H1 (cell line): ENCODE data around the gene TGFBR2. TPM values are rescaled to one million over a fixed set of nuclear protein-coding genes. Genes with fewer than 3 reads are reported as not detected.

Source experiments
- KDM5A ChIP-seq: fragments of 200-600 bp; IDR thresholded peaks from 2 replicates; pipeline ENCODE4 v1.7.1; 2012; ENCODE audit warnings: mild to moderate bottlenecking, low read length, inconsistent platforms, mixed read lengths
- polyA plus RNA-seq, 7 experiments: library from polyadenylated mRNA; depleted of rRNA in 3 of 7; stranded (reverse) in 5 of 7; unstranded in 2 of 7; fragments of >200 nt in 5 of 7; fragments of 200-250 nt in 2 of 7; gene quantifications; 1 replicate in 5 of 7; 2 replicates in 1 of 7; 4 replicates in 1 of 7; pipeline versions ENCODE4 v1.2.1 to v1.2.3, GENCODE V29; 2011 to 2013; ENCODE audit warnings: missing spikeins in 2 of 7, mixed read lengths in 2 of 7
- total RNA-seq: library from RNA; stranded (reverse); fragmentation: NEBNext Ultra II Directional; extraction: Animal tissue kit (Norgen Biotek cat#: 25700); gene quantifications from 2 replicates; pipeline ENCODE4 v1.2.1, GENCODE V29; 2021
- TF ChIP-seq, protein P1 (sequence below): IDR thresholded peaks from 2 replicates; pipeline ENCODE4 v1.6.1; 2012; ENCODE audit warnings: low read length, inconsistent platforms

TGFBR2 gene
- total and polyA plus RNA-seq, 2 of the 8 experiments (the other 6 are each of a cell fraction or from before 2014, with no cell fraction given): 4.2 to 7.4 TPM

DNA sequence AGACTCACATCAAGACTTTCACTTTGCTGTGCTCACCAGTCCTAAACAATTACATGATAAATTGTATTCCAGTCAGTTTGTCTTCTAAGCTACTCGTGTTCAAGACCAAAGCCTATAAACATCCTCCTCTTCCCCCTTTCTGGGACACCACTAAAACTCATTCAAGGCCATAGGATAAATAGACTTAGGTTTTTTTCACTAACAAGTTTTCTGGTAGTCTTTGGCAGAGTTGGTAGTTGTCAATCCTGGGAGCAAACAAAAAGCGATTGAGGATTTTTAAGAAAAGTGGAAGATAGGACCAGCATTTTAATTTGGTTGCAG is 114.9 kb downstream of the TGFBR2 start (continued):
- no peak for TF ChIP-seq KDM5A
- TF ChIP-seq, protein P1, sequence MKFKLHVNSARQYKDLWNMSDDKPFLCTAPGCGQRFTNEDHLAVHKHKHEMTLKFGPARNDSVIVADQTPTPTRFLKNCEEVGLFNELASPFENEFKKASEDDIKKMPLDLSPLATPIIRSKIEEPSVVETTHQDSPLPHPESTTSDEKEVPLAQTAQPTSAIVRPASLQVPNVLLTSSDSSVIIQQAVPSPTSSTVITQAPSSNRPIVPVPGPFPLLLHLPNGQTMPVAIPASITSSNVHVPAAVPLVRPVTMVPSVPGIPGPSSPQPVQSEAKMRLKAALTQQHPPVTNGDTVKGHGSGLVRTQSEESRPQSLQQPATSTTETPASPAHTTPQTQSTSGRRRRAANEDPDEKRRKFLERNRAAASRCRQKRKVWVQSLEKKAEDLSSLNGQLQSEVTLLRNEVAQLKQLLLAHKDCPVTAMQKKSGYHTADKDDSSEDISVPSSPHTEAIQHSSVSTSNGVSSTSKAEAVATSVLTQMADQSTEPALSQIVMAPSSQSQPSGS: no peak
